NCI-H146 treated with DMSO at 0.1 percent for 48 hours (cell line): ENCODE results near the gene SYNE3.

ENCODE experiments used
- DNase-seq: peaks from one replicate; lab custom pipeline; 2025; ENCODE audit not compliant: unreplicated experiment; lab: John Stamatoyannopoulos, UW

Gene SYNE3

DNA sequence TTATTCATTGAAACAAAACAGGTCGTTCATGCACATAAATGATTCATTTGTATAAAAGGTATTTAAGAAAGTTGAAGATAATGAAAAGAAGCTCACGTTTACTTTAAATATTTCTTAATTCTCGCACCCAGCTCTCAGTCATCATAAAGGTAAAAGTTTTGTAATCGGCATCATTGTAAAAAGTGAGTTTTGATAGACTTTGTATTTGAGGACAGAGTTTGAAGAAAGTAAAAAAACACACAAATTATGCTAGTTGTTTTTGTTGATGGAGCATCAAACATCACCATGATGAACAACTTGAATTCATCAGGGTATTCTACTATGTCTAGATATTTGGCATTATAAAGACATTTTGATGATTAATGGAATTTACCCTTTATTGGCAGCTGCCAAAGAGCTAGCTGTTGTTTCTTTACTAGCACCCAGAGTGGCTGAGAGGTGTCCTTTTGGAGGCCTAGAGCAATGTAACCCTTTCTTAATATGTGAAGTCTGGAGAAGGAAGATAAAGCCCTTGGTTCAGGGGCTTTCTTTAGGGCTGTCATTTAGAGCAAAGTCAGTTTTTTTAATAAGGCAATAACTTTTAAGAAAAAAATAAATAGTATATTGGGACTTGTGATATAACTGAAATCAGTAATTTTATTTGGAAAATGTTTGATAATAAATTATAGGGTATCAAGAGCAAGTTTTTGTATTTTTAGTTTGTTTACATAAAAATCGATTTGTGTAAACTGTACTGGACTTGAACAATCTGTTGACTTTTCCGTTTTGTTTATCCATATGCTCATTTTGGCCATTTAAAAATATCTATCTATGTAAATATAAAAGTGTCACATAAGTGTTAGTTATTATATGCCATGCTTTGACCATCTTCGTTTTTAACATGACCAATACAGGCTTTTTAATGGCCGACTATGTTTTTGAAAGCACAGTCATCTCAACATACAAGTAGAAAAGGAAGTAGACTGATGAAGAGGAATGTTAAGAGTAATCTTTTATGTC lies 25.8 kb upstream of the SYNE3 start:
- no peak for DNase-seq

DNA sequence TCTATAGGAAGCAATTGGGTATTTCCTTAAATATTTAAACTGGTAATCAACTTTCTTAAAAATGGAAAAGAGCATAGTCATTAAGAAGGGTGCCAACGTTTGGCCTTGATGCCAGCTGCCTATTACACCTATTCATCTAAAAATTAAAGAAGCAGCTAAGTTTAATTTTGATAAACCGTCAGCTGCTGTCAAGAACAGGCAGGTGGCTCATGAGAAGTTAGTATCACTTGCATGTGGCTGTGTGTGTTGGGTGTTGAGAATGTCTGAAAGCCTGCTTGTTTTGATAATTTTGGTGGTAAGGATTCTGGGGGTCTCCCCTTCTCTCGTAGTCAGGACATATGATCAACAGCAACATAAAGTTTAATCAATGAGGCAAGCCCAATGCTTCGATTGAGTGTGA lies 24.9 kb upstream of the SYNE3 start:
- DNase-seq: no peak

DNA sequence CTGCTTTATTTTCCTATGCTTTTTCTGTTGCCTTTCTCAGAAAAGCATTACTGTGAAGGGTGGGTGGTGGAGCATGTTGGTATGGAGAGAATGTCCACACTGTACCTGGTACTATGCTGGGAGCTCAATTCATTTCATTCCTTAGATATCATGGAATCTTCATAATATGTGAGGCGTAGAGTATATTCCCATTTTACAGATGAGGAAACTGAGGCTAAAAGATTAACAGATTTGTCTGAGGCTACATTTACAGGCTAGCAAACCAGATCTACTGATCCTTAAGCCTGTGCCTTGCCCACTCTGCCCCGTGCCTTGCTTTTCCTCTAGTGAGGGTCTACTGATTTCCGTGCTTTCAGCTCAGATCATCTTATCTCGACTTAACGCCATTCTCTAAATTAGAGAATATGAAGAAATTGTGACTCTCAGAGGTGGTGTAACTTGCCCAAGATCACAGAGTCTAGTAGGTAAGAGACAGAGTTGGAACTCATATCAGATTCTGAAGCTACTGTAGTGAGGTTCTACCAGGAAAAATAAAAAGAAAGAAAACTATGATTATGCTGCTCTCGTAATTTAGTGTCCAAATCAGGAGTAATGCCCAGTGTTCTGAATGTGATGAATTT lies 23.9 kb upstream of the SYNE3 start:
- DNase-seq: no peak

DNA sequence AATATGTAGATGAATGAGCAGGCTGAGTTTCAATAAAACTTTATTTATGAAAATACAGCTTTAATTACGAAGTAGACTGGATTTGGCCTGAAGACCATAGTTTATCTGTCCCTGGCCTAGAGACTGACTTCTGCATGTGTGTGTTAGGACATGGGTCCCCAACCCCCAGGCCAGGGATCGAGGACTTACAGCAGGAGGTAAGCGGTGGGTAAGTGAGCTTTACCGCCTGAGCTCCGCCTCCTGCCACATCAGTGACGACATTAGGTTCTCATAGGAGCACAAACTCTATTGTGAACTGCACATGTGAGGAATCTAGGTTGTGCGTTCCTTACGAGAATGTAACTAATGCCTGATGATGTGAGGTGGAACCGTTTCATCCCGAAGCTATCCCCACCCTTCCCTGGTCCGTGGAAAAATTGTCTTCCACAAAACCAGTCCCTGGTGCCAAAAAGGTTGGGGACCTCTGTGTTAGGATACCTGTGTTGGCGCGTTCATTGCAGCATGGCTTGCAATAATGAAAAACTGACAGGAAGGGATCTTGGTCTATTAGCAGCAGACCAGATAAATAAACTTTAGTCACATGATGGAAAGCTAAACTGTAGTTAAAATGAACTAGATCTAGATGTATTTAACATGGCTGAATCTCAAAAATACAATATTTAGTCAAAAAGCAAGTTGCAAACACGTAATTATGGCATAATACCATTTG lies 22.5 kb upstream of the SYNE3 start:
- DNase-seq: no peak

DNA sequence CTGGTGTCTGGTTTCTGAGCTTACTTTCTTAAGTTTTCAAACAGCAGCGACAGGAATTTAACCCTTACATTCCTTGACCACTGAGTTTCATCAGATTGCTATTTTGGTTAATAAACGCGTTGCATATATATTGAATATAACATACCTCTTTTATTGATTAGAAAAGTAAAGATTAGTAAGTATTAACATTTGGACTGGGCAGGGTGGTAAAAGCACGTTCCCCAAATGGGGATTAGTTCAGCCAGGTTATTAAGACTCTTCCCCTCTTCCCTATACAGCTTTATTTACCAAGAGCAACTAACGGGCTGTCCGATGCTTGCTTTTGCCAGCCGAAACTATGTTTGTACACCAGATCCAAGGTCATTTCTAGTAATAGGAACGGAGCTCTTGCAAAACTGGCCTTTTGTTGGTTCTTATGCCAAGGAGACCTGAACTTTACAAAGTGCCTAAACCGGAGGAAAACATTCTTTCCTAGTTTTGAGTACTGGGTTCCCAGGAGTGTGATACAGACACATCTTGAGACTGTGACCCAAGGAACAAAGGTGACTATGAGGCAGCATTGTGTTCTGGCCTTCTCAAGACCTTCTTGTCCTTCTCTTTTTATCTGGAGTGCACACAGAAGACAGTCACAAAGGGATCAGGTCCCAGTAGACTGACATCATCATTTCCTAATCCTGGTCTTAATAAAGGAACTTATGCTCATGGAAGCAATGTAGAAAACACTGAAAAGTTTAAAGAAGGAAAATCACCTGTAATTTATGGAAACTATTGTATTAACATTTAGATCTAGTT lies 21.0 kb upstream of the SYNE3 start:
- no peak for DNase-seq

DNA sequence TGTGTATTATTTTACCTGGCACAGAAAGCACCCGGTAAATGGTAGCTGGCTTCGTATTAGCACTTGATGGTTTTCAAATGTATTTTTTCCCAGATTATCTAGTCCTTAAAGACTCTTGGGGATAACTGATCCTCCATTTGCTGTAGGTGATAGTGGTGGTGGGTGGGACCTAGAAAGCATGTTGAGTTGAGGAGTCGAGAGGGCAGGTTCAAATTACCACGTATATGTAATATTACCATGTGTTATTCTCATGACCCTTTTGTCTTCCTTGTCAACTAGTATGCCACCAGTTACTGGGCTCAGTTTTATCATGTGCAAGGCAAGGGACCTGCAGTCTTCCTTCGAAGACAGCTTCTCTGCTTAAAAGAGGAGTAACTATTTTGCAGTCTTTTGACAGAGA lies 20.2 kb upstream of the SYNE3 start:
- DNase-seq: no peak

DNA sequence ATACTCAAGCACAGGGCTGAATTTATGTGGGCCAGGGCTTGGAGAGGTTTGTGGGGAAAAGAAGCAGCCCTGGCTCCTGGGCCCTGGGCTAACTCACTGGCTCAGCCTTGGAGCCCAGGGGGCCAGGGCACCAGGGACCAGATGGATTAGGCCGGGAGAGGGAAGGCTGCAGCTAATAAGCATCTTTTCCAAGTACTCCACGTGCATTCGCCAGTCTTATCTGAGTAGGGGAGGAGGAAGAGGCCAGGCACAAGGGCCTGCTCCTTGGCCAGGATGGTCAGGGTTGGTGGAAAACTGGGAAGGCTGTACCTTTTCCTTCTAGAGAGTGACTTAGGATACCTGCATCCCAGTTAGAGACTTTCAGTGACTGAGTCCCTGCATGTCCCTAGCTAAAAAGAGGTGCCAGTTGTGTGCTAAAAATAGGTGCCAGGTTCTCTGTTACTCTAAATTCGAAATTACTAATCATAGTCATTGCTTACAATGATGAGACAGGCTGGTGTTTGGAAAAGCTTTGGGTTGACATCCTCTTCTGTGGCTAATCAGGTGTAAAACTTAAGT lies 19.7 kb upstream of the SYNE3 start:
- no peak for DNase-seq

DNA sequence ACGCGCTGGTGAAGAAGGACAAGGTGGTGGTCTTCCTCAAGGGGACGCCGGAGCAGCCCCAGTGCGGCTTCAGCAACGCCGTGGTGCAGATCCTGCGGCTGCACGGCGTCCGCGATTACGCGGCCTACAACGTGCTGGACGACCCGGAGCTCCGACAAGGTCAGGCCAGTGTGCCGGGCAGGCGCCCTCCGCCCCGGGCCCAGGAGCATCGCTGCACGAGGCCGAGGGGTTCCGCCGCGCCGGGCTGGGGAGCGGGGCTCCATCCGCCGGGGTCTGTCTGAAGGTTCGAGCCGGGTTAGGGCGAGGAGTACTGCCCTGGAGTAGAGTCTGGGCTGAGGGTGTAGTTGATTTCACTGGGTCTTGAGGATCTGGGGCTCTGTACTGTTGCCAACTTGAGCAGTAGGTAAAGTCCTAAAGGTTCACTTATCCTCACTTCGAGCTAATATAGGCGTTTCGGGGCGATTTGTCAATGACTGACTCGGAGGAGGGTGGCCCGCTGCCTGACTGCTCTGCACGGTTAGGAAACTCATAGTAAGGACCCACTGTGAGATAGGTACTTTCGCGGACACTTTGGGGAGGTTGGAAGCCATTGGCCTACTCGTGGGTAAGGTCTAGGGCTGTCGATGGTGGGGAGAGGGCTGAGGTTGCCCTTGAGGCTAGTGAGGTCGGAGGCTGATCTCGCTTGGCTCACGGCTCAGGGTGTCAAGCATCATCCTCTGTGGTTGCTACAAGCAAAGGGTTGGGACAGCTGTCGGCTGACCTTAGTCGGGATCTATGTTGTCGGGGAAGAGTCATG lies 19.0 kb upstream of the SYNE3 start:
- DNase-seq: no peak

DNA sequence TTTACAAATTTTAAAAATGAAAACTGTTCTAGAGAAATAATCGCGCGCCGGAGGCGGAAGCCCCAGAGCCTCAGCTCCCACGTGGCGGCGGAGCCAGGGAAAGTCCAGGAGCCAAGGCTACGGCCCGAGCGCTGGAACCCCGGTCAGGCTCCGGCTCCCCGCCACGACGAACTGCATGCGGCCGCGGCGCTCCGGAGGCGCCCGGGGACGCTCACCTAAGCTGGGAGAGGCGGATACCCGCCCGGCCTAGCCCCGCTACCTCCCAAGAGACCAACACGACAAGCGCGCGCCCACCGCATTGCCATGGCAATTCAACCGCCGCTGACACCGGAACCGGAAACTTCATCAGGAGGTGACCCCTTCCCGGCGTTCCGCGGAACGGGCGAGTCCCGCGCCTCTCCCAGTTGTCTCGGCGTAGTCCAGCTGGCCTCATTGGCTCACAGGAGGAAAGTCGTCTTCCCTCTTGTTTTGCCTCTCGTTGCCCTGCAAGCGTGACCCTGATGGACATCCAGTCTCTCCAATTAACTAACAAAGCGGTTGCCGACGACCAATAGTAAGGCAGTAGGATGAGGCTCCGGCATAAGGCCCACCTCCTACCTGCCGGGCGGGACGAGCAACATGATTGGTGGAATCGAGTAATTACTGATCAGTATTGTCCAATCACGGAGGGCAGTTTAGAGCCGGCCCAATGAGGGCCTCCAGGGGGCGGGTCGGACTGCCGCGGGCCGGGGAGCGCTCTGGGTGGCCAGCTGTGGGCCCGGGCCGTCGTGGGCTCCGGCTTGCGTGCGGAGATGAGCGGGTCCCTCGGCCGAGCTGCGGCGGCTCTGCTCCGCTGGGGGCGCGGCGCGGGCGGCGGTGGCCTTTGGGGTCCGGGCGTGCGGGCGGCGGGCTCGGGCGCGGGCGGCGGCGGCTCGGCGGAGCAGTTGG lies 18.1 kb upstream of the SYNE3 start, which contains the start of gene GLRX5:
Gene GLRX5, plus strand, starts transcription at position 752 of the 927 bp plus-strand sequence. Its CDS starts 40 bp downstream, at position 792.
- peak; percentile 96 for DNase-seq

DNA sequence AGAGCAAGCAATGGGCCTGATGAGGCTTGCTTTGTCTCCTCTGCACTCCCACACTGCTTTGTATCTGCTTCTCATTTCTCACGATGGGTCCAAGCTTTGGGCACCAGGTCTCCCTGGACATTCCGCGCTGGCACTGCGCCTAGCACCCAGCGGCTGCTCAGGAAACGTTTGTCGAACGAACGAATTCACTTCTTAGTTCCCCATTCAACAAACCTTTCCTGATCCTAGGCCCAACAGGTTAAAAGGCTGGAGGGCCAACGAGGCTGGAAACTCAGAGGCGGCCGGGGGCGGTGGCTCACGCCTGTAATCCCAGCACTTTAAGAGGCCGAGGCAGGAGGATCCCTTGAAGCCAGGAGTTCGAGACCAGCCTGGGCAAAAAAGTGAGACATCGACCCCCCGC lies 17.4 kb upstream of the SYNE3 start:
- no peak for DNase-seq

DNA sequence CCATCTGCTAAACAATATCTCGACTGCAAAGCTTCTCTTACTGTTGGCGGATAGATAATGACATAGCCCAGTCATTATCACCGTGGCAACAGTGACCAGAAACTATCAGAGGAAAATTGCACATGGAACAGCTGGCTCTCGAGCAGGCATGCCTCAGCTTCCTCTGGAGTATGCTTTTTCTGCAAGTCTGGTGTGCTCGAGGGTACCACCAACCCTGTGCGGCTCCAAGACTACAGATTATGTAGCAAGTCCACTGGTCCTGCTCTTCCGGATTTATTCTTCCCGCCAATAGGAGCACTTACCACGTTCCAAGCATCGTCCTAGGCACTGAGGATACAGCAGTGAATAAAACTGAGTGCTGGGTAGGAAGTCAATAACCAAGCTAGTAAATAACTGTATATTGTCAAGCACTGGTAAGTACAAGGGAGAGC lies 17.0 kb upstream of the SYNE3 start:
- peak; percentile 26 for DNase-seq

DNA sequence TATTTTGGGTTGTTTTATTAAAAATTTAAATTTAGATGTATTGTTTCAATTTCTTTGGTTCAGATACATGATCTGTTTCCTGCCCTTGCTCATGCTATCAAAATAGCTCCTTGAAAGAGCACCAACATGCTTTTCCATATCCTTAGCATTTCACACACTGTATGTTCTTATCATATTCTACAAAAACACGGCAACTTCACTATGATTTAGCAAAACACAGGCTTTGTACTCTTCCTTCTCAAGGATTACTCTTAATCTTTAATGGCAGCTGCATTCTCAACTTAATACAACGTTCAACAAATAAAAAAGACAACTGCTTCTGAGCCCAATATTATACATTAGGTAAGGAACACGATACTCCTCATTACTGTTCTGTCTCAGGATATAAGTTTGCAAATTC lies 15.5 kb upstream of the SYNE3 start:
- no peak for DNase-seq

DNA sequence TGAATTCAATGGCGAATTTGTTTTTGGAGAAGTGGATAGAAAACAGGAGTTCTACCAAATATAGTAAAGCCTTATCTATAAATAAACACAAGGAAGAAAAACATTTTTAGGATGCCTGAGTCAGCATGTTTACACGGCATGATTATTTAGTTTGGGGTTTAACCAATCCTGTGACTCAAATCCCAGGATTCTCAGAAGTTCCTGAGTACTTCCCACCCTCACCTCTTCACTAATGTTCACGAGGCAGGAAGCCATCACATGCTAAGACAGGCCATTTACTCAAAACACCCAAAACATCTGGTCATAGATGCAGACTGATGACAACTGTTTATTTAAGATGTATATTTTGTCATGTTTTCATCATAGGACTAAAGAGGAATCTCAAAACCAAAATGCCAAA lies 15.0 kb upstream of the SYNE3 start:
- DNase-seq: no peak

DNA sequence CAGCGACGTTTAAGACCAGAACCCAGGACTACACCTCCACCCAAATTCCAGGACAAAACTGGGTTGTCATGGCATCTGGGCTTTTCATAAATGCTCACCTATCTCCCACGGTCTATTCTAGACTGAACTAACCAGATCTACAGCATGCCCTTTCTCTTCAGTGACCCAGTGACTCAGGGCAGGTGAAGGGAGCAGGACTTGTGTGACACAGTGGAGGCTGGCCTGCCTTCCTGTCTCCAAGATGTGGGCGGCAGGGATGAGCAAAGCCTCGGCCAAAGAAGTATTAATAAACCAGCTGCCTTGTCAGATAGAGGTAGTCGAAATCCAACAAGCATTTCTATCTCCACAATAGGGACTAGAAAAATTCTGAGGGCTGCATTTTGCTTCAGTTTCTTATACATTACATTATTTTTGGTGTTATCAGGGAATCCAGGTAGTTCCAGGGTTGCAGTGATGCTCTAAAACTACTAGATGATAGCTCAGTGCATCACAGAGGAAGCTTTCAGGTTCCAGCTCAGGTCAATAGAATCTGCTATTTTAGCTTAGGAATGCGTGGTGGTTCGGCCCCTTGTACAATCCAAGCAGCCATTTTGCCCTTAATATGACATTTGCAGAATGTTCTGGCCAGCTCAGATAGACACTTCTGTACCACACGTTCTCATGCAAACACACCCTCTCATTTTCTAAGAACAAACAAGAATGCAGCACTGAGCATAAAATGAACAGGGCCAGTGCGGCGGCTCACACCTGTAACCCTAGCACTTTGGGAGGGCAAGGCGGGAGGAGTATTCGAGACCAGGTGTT lies 14.2 kb upstream of the SYNE3 start:
- DNase-seq: no peak

DNA sequence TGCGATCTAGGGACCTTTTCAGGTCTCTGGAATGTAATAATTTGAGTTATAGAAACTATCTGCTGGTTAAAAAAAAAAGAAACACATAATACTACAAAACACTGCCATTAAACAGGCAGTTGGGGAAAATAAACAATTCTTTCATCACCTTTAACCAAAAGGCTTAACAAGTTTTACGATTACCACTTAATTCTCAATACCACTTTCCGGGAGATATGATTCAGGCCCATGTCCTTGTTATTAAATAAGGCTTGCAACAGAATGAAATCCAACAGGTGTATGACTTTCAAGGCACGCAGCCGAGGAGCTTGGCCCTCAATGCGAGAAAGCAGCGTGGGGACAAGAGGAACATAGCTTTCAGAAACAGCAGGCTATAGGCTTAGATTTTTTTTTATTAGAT lies 12.8 kb upstream of the SYNE3 start:
- no peak for DNase-seq

DNA sequence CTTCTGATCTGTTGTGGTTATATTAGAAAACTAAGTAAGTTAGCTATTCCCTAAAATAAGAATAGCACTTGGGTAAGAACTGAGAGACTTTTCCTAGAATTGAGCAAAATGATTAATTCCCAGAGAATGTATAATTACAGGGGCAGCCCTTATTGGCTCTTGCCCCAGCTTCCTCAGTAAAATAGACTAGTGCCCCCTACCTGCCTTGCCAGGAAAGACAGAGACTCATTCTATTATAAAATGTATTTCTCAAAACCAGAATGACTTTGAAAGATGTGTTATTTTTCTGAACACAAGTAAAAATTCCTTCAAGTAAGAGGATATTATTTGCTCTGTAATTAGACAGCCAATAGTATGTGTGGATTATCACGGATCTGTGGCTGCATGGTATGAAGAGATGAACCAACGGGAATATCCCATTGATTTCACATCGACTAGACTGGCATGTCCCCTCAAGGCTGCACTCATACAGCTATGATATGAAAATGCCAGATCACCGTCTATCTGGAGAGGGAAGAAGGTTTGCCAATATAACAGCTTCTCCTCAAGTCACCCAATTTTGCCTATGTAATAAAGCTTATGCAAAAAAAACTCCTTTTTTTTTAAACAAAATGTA lies 11.0 kb upstream of the SYNE3 start:
- peak; percentile 17 for DNase-seq
